HTERT RPE-1 (cell line): ENCODE measurements around the gene SIT1.
"Not testable (repeated sequence)": the region's sequence is repeated elsewhere in the genome, so short reads cannot be mapped to it uniquely, and the experiment has no call there.

Experiments
- in situ Hi-C: fragments of 300-500 bp; cut with MboI; formaldehyde crosslinking; loops from 4 replicates; pipeline ENCODE4 v1.14.3; 2020; ENCODE audit warnings: low sequenced_read_pairs

The SIT1 gene

GRCh38 chr9:35661756-35662350 is 11.1 kb upstream of the SIT1 start:
- in situ Hi-C loops: no loop called here

GRCh38 chr9:35660966-35661415 is 10.3 kb upstream of the SIT1 start:
- in situ Hi-C loops: no loop called here

GRCh38 chr9:35659340-35659739 is 8.6 kb upstream of the SIT1 start:
- in situ Hi-C loops: no loop called here

GRCh38 chr9:35658968-35659220 is 8.2 kb upstream of the SIT1 start:
- in situ Hi-C loops: no loop called here

GRCh38 chr9:35658137-35658967 is 7.6 kb upstream of the SIT1 start, which contains the start of gene CCDC107:
TSS of gene CCDC107 (plus strand) at chr9:35658292. CDS start at chr9:35658380, 88 bp downstream.
- in situ Hi-C loops: no loop called here

- in situ Hi-C loops: no loop called here
Observed at GRCh38 chr9:35657546-35658136, 6.9 kb upstream of the SIT1 start, which contains the start of gene RMRP. TSS of gene RMRP (minus strand) at chr9:35658019.

- in situ Hi-C loops: no loop called here
Observed at GRCh38 chr9:35656831-35657545, 6.3 kb upstream of the SIT1 start.

- in situ Hi-C loops: no loop called here
Observed at GRCh38 chr9:35656348-35656747, 5.6 kb upstream of the SIT1 start.

- in situ Hi-C loops: no loop called here
Observed at GRCh38 chr9:35653611-35654010, 2.9 kb upstream of the SIT1 start.

- in situ Hi-C loops: no loop called here
Observed at GRCh38 chr9:35652829-35653209, 2.1 kb upstream of the SIT1 start.

- in situ Hi-C loops: no loop called here
Observed at GRCh38 chr9:35651956-35652828, 1.5 kb upstream of the SIT1 start.

- in situ Hi-C loops: no loop called here
Observed at GRCh38 chr9:35649431-35650340, 1.0 kb downstream of the SIT1 start.

- in situ Hi-C loops: no loop called here
Observed at GRCh38 chr9:35646533-35647265, 4.0 kb downstream of the SIT1 start.

GRCh38 chr9:35646153-35646532 is 4.6 kb downstream of the SIT1 start:
- in situ Hi-C loops: no loop called here

- in situ Hi-C loops: not testable (repeated sequence)
Observed at GRCh38 chr9:35645736-35646135, 5.0 kb downstream of the SIT1 start.

- in situ Hi-C loops: no loop called here
Observed at GRCh38 chr9:35643046-35643445, 7.7 kb downstream of the SIT1 start.

GRCh38 chr9:35641478-35641877 is 9.3 kb downstream of the SIT1 start:
- in situ Hi-C loops: not testable (repeated sequence)

- in situ Hi-C loops: not testable (repeated sequence)
Observed at GRCh38 chr9:35640431-35640830, 10.3 kb downstream of the SIT1 start.

- in situ Hi-C loops: no loop called here
Observed at GRCh38 chr9:35639631-35640030, 11.1 kb downstream of the SIT1 start.
